Stomach (tissue), 4 donors: Measurements from ENCODE around the gene SYNDIG1.

Experiments
- CTCF ChIP-seq, 7 experiments: fragments of 450-650 bp in 4 of 7; fragments of 200-600 bp in 3 of 7; sonication (generic) in 3 of 7; IDR thresholded peaks; one replicate each; pipeline ENCODE4 v1.5.1; 2016 to 2019; ENCODE audit warnings: antibody characterized with exemption in 7 of 7, control low read depth in 2 of 7, mild to moderate bottlenecking in 1 of 7
- POLR2A ChIP-seq, 4 donors: fragments of 450-650 bp; IDR thresholded peaks; one replicate each; pipeline ENCODE4 v1.6.1; 2016; ENCODE audit warnings: antibody characterized with exemption in 4 of 4, control low read depth in 2 of 4, mild to moderate bottlenecking in 1 of 4, moderate library complexity in 1 of 4
- POLR2AphosphoS5 ChIP-seq, 3 donors: sonication (generic); formaldehyde crosslinking; IDR thresholded peaks; one replicate each; pipeline ENCODE4 v1.6.1; 2016; ENCODE audit warnings: antibody characterized with exemption in 3 of 3

- no peak for TF ChIP-seq POLR2AphosphoS5 (IDR thresholded peaks at IDR 0.05)
- no peak for TF ChIP-seq CTCF (IDR thresholded peaks at IDR 0.05)
- no peak for TF ChIP-seq POLR2A (IDR thresholded peaks at IDR 0.05)
Measured at GRCh38 chr20:24637941-24638340, 168.5 kb downstream of the SYNDIG1 start.
